Measurements from ENCODE around the gene C2CD4D.

Gene C2CD4D

DNA sequence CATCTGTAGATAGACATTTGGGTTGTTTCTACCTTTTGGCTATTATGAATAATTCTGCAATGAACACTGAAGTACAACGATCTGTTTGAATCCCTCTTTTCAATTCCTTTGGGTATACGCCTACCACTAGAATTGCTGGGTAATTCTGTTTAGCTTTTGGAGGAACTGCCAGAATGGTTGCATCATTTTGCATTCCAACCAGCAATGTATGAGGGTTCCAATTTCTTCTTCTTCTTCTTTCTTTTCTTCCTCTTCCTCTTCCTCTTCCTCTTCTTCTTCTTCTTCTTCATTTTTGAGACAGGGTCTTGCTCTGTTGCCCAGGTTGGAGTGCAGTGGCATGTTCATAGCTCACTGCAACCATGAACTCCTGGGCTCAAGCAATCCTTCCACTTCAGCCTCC is 27.7 kb upstream of the C2CD4D start:
- H3K4me3 ChIP-seq (replicated peaks in 1 of 2; ENCODE audit: low read depth in 2 of 2, low read length in 2 of 2), result no peak overlapping the region
- peak; percentile 43 to 80 for DNase-seq (ENCODE audit: low read depth in 2 of 2)
- TF ChIP-seq, protein P1, sequence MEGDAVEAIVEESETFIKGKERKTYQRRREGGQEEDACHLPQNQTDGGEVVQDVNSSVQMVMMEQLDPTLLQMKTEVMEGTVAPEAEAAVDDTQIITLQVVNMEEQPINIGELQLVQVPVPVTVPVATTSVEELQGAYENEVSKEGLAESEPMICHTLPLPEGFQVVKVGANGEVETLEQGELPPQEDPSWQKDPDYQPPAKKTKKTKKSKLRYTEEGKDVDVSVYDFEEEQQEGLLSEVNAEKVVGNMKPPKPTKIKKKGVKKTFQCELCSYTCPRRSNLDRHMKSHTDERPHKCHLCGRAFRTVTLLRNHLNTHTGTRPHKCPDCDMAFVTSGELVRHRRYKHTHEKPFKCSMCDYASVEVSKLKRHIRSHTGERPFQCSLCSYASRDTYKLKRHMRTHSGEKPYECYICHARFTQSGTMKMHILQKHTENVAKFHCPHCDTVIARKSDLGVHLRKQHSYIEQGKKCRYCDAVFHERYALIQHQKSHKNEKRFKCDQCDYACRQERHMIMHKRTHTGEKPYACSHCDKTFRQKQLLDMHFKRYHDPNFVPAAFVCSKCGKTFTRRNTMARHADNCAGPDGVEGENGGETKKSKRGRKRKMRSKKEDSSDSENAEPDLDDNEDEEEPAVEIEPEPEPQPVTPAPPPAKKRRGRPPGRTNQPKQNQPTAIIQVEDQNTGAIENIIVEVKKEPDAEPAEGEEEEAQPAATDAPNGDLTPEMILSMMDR (IDR thresholded peaks at IDR 0.05; ENCODE audit: low read depth, low read length), result no peak

DNA sequence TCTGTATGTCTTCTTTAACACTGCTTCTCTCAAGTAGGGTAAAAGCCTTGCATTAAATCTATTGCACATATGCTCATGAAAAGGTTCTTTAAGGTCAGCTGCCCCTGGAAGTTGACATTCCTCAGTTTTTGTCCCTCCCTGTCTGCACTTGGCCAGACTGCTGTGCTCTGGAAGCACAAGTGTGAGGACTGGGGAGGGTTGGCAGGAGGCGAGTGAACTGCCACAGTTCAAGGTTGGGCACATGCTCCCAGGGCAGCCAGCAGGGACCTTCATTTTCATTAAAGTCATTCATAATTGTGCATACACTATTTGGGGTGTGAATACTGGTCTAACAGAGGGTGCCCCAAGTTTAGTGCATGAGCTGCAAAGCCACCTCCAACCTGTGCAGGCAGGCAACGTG is 24.8 kb upstream of the C2CD4D start:
- no peak overlapping the region for H3K4me3 ChIP-seq (replicated peaks in 1 of 2; ENCODE audit: low read depth in 2 of 2, low read length in 2 of 2)
- DNase-seq (ENCODE audit: low read depth in 2 of 2), result no peak
- TF ChIP-seq, protein P1 (IDR thresholded peaks at IDR 0.05; ENCODE audit: low read depth, low read length), result no peak

DNA sequence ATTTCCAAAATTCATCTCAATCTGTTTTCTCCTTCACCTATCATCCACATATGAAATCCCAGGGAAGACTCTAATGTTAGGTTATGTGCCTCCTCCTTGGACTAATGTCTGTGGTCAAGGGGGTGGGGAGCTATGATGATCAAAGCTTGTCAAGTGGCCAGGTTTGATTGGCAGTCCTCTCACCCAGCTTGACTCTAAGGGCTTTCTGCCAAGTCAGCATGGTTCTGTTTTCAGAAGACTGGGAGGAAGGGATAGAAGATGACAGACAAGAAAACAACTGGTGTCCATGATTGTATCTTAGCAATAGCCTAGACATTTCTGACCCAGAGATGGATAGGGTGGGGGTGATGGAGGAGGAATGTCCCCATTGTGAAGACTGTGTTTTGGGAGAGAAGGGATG is 23.0 kb upstream of the C2CD4D start:
- H3K4me3 ChIP-seq (replicated peaks in 1 of 2; ENCODE audit: low read depth in 2 of 2, low read length in 2 of 2), result no peak overlapping the region
- TF ChIP-seq, protein P1 (IDR thresholded peaks at IDR 0.05; ENCODE audit: low read depth, low read length), result no peak
- no peak for DNase-seq (ENCODE audit: low read depth in 2 of 2)

- TF ChIP-seq, protein P1 (IDR thresholded peaks at IDR 0.05; ENCODE audit: low read depth, low read length), result no peak
- H3K4me3 ChIP-seq (replicated peaks in 1 of 2; ENCODE audit: low read depth in 2 of 2, low read length in 2 of 2), result no peak overlapping the region
- no peak for DNase-seq (ENCODE audit: low read depth in 2 of 2)
These were observed 21.0 kb upstream of the C2CD4D start for GRCh38 chr1:151860504-151861187.

- H3K4me3 ChIP-seq (replicated peaks in 1 of 2; ENCODE audit: low read depth in 2 of 2, low read length in 2 of 2), result no peak overlapping the region
- TF ChIP-seq, protein P1 (IDR thresholded peaks at IDR 0.05; ENCODE audit: low read depth, low read length), result no peak
- DNase-seq (ENCODE audit: low read depth in 2 of 2), result no peak
These were observed 20.3 kb upstream of the C2CD4D start for GRCh38 chr1:151859891-151860293.

DNA sequence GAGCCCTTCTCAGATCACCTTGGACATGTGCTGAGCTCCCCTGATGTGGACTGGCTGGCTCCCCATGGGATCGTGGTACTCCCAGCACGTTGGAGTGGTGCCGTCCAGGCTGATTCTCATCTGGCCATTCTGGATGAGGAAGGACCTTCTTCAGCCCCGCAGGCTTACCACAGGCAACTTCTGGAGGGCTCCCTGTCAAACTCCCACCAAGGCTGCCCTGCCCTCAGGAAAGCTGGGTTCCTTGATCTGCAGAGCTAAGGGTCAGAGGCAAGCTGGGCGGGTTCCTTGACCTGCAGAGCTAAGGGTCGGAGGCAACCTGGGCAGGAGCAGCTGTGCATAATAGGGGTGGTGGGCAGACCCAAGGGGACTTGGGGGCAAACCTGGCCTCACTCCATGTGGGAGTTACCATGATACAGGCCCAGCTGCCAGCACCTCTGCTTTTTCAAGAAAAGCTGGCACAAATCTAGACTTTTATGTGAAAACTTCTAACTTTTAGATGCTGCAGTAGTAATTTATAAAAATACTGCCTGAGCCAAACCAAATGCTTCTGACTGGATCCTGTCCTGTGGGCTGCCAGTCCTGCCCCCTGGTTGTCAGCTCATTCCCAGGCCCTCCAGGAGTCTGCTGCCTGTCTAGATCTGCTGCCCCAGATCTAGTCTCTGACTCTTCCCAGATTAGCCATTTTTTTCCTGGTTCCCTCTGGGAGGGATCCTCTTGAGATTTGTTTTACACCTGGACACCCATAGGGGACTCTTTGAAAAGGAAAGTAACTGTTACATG is 19.5 kb upstream of the C2CD4D start:
- no peak overlapping the region for H3K4me3 ChIP-seq (replicated peaks in 1 of 2; ENCODE audit: low read depth in 2 of 2, low read length in 2 of 2)
- no peak for DNase-seq (ENCODE audit: low read depth in 2 of 2)
- TF ChIP-seq, protein P1 (IDR thresholded peaks at IDR 0.05; ENCODE audit: low read depth, low read length), result no peak

Data from cardiac fibroblast (primary cell).